Lung microvascular endothelial cell (primary cell): Measurements from ENCODE around the gene HLA-F. TPM values are rescaled to one million over a fixed set of nuclear protein-coding genes. Genes with fewer than 3 reads are reported as not detected.

Experiments
- DNase-seq, 2 donors: peaks; one replicate each; pipeline versions ENCODE4 v3.0.0 to v3.0.0-alpha.2; 2010; ENCODE audit warnings: low read depth in 2 of 2
- total RNA-seq: library from RNA; depleted of rRNA; stranded (reverse); fragments of >200 nt; gene quantifications from 2 replicates; pipeline ENCODE4 v1.2.1, GENCODE V29; 2014

The HLA-F gene
- total RNA-seq, 1 donor from 2014 or later: 10.5 TPM

DNA sequence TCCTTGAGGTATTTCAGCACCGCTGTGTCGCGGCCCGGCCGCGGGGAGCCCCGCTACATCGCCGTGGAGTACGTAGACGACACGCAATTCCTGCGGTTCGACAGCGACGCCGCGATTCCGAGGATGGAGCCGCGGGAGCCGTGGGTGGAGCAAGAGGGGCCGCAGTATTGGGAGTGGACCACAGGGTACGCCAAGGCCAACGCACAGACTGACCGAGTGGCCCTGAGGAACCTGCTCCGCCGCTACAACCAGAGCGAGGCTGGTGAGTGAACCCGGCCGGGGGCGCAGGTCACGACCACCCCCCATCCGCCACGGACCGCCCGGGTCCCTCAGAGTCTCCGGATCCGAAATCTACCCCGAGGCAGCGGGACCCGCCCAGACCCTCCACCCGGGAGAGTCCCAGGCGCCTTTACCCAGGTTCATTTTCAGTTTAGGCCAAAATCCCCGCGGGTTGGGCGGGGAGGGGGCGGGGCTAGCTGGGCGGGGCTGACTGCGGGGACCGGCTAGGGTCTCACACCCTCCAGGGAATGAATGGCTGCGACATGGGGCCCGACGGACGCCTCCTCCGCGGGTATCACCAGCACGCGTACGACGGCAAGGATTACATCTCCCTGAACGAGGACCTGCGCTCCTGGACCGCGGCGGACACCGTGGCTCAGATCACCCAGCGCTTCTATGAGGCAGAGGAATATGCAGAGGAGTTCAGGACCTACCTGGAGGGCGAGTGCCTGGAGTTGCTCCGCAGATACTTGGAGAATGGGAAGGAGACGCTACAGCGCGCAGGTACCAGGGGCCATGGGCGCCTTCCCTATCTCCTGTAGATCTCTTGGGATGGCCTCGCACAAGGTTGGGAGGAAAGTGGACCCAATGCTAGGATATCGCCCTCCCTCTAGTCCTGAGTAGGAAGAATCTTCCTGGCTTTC, 693 bp downstream of the HLA-F start:
- DNase-seq: peak; percentile 15 to 17

DNA sequence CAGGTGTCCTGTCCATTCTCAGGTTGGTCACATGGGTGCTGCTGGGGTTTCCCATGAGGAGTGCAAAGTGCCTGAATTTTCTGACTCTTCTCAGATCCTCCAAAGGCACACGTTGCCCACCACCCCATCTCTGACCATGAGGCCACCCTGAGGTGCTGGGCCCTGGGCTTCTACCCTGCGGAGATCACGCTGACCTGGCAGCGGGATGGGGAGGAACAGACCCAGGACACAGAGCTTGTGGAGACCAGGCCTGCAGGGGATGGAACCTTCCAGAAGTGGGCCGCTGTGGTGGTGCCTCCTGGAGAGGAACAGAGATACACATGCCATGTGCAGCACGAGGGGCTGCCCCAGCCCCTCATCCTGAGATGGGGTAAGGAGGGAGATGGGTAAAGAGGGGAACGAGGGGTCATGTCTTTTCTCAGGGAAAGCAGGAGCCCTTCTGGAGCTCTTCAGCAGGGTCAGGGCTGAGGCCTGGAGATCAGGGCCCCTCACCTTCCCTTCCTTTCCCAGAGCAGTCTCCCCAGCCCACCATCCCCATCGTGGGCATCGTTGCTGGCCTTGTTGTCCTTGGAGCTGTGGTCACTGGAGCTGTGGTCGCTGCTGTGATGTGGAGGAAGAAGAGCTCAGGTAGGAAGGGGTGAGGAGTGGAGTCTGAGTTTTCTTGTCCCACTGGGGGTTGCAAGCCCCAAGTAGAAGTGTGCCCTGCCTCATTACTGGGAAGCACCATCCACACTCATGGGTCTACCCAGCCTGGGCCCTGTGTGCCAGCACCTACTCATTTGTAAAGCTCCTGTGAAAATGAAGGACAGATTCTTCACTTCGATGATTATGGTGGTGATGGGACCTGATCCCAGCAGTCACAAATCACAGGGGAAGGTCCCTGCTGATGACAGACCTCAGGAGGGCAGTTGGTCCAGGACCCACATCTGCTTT, 2.0 kb downstream of the HLA-F start:
- no peak for DNase-seq

DNA sequence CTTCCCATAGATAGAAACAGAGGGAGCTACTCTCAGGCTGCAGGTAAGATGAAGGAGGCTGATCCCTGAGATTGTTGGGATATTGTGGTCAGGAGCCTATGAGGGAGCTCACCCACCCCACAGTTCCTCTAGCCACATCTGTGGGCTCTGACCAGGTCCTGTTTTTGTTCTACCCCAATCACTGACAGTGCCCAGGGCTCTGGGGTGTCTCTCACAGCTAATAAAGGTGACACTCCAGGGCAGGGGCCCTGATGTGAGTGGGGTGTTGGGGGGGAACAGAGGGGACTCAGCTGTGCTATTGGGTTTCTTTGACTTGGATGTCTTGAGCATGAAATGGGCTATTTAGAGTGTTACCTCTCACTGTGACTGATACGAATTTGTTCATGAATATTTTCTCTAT, 2.8 kb downstream of the HLA-F start:
- DNase-seq: no peak

DNA sequence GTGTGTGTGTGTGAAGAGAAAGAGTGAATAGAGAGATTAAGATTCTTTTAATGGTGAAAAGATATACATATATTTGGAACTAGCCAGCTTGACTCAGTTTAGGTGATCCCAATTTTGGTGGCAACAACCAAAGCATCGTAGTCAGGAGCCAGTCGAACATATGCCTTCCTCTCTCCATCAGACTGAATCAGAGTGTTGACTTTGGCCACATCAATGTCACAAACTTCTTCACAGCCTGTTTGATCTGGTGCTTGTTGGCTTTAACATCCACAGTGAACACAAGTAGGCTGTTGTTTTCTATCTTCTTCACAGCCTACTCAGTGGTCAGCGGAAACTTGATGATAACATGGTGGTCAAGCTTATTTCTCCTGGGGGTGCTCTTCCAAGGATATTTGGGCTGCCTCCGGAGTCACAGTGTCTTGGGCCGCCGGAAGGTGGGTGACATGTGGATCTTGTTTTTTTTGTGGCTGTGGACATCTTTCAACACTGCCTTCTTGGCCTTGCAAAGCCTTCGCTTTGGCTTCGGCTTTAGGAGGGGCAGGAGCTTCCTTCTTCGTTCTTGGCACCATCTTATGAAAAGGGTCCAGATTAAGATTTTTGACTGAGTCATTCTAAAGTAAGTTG, 3.4 kb downstream of the HLA-F start:
- DNase-seq: no peak

DNA sequence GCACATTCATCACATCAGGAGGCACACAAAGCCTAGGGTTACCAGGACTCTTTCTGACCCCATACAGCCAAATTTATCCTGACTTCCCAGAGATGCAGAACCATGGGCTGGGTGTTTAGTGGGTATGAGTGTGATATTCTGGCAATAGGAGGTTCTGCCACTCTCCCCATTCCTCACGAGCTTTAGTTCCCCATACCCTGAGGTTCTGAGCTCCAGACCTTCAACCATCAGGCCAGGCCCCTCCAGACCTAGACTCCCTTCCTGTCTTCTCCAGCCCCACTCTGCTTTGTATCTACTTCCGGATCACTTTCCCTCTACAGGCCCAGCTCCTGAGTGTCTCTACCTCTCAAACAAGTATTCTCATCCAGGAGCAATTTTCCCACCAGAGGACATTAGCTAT, 4.4 kb downstream of the HLA-F start:
- DNase-seq: no peak

DNA sequence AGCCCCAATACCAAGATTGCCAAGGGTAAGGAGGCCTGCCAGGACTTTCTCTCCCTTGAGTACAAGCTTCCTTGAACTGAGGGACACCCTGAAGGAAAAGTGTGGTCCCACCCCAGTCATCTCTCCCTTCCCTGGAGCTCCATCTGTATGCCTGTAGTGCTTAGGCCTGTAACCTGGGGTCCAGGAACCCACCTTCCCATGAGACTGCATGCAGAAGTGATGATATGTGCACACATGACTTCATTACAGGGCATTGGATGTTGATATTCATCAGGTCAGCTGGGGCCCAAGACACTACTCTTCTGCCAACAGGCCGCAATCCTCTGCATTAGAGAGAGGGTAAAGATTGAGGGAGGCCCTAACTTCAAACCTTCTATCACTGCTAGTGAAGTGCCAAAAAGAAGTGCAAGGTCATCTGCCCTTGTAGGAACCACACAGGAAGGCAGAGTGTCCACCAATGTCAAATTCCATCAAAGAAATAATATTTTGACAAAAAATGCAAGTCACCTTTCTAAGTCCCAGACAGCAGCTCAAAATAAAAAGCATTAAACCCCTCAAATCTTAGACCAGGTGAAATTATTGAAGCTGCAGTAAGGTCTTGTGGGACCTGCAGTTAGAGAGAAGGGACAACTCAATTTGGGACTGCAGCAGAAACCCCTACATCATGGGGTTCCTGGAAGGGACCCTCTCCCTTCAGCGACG, 5.1 kb downstream of the HLA-F start:
- no peak for DNase-seq

DNA sequence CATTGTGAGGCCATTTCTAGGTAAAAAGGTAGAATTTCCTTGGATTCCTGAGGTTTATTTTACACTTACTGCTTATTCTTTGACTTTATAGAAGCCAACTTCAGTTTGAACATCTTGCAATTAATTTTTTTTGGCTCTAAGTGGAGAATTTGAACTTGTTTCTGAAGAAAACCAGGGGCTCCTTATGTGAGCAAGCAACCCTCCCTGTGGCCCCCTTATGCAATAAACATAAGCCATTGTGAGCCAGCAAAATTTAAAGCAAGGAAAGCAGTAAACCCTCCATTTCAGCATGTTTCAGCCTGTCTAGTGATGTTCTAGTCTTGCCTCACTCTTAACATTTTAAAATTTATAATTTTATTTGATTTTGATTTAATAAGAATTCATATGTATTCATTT, 5.6 kb downstream of the HLA-F start:
- no peak for DNase-seq

DNA sequence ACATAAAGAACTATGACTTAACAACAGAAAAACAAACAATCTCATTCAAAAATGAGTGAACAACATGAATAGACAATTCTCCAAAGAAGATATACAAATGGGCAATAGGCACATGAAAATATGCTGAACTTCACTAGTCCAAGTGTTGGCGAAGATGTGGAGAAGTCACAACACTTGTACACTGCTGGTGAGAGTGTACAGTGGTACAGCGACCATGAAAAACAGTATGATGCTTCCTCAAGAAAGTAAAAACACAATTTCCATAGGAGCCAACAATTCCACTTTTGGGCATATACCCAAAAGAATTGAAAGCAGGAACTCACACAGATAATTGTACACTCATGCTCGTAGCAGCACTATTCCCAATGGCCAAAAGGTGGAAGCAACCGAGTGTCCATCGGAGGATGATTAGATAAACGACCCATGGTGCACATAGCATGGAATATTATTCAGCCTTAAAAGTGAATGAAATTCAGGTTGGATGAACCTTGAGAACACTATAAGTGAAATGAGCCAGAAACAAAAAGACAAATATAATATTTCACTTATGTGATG, 6.6 kb downstream of the HLA-F start:
- DNase-seq: no peak

DNA sequence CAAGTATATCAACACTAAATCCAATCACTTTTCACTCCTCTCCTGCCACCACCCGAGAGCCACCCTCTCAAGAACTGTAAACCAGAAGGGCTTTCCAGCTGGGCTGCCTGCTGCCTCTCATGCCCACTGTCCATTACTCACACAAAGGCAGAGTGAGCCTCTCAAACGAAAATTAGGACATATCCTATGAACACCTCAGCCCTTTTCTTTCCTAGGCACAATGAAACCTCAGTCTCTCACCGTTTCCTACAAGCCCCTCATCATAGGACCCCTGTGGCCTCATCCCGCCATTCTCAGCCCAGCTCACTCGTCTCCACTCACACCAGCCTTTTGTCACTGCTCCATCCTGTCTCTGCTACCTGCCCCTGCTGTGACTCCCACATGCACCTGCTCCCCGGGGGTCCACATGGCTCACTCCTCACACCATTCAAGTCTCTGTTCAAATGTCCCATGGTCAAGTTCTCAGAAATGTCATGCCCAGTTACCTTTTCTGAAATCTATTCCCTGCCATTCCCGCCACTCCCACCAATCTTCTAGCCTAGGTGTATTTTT, 7.4 kb downstream of the HLA-F start:
- no peak for DNase-seq

DNA sequence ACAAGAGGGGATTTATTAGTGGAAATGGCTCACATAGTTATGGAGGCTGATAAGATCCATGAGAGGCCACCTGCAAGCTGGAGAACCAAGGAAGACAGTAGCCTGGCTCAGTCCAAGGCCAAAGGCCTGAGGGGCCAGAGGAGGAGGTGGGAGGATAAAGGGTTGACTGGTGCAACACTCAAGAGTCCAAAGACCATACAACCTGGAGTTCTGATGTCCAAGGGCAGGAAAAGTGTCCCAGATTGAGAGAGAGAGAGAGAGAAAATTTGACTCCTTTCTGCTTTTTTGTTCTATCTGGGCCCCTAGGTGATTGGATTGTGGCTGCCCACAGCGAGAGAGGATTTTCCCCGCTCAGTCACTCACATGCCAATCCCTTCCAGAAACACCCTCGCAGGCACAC, 8.0 kb downstream of the HLA-F start:
- DNase-seq: no peak

DNA sequence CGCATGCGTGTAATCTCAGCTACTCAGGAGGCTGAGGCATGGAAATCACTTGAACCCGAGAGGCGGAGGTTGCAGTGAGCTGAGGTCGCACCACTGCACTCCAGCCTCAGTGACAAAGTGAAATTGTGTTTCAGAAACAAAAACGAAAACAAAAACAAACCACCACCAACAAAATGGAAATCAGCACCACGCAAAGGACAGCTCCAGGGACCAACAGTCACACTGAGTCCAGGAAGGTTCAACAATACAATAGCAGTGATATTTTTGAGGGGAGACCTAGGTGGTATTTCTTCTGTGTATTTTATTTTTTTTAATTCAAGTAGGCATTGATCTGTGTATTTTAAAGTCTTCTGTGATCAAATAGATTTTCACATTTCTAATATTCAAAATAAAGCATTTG, 9.8 kb downstream of the HLA-F start:
- no peak for DNase-seq

DNA sequence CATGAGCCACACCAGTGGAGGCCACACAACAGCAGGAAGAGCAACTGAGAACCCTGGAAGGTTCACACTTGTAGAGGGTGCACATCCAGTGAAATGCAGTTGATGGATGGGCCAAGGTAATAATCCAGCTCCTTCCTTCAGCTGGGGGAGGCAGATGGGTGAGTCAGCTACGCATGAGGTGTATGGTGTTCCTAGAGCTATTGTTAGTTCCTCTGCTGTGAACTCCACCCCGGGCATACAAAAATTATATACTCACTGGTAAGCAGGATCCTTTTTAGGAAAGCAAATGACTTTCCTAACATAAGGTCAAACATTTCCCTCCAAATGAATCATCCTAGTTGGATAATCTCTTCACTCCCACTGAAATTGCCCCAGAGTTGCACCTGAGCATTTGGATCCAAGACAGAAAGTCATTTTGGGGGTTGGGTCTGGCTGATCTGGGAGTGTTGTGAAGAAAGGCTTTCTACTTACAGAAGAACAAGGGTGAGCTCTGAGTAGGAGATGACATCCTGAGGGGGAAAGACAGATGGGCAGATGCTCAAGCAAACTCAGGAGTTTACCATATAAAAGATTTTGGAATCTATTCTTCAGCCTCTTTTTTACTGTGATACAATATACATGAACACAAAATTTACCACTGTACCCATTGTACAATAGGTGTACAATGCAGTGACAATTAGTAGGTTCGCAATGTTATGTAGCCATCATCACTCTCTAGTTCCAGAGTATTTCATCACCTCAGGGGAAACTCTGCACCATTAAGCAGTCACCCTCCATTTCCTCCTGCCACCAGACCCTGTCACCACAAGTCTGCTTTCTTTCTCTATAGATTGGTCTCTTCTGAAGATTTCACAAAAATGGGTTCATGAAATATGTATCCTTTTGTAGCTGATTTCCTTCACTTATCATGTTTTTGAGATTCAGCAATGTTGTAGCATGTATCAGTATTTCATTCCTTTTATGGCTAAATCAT, 11.1 kb downstream of the HLA-F start:
- DNase-seq: no peak

DNA sequence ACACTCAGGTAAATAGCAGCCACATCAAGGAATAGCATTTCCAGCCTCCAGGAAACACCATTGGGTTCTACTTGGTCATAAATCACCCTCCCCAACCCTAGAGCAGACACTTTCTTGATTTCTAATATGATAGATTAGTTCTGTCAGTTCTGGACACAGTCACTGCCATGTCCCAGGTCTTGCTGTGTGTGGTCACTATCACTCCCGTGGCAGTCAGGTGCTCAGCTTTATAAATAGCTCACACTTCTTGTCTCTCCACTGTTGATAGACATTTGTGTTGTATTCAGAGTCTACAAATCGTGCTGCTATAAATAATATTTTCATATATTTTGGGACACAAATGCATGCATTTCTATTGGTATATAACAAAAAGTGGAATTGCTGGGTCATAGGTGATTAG, 13.3 kb downstream of the HLA-F start:
- DNase-seq: no peak

DNA sequence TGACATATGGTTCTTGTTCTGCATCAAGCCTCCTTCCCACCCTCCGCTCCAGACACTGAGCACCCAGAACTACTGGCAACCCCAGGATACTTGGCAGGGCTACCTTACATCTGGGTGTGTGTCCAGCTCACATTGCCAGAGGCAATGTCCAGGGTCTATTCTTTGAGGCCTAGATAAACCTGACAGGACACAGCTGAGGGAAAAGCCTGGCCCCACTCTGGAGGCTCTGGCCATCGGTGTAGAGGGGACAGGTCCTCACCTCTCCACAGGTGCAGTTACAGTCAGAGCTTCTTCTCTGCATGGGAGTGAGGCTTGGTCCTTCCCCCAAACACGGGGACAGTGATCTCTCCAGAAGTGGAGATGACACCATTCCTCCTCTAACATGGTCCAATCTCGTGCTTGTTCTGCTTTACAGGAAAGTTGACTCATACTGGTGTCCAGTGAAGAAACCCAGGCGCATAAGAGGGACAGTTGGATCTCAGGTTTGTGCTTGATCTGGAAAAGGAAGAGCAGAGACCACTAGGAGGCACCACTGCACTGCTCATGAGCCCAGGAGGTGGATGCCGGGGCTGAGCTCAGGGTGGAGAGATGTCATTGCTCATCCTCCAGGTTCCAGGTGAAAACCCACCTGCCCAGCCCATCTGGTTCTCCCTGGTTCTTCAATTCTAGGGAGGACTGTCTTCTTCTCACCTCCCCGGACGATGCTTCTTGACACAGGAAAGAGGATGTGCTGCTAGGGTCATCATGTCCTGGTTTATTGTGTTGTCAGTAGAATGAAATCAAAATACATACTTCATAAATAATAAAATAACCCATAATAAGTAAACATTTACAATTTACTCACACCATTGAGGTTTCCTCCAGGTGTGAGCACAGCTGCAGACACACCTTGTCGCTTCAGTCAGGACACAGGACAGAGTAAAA, 14.7 kb downstream of the HLA-F start:
- peak; percentile 82 to 86 for DNase-seq

DNA sequence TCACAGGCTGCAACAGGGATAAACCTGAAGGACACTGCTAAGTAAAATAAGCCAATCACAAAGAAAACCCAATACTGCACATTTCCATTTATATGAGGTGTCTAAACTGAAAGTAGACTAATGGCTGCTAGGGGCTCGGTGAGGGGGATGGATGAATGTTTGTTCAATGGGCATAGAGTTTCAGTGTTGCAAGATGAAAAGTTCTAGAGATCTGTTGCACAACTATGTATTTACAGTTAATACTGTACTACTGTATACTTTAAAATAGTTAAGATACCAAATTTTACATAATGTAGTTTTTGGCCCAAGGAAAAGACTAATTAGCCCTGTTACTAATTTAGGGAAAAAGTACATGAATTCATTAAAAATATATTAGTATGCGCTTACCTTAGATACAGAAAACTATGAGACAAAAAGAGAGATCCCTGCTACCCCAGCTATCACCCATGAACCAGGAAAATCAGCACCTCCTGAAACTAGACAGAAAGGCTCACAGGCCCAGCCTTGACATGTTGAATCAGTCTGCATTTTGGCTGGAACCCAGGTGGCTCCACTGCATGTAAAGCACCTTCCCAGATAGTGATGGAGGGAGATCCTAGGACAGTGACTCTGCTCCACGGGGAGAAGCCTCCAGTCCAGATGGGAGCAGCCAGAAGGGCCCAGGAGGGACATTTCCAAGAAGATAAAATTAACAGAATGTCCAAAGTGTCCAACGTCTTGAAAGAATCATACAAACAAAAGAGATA, 16.1 kb downstream of the HLA-F start:
- DNase-seq: no peak

DNA sequence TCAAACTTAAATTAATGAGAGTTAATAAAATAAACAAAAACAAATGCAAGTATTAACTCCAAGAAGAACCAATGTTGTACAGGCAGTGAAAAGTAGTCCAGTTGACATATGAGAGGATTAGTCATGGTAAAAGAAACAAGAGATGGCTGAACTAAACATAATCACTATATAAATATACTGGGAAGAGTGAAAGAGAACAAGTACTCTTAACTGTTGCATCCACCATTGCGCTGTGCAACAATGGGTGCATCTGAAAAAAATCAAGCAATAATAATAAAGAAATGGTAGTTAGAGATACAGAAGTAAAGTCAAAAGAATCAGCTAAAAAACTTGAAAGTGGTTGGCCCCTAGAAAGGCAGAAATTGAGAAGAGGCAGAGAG, 16.6 kb downstream of the HLA-F start:
- no peak for DNase-seq

DNA sequence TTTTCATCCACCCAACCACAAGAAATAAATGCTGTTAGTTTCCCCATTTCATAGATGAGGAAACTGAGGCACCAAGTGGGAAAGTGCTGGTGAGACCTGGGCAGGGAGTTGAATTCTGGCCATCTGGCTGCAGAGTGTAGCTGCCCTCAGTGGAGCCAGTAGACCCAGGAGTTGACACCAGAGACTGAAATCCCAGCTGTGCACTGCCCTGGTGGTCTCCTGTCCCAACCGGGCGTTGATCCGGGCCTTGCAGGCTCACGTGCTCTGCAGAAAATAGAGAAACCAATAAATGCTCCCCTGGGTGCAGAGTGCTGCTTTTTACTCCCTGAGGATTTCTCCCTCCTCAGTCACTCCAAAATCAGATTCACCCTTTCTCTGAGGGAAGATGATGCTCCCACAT, 18.4 kb downstream of the HLA-F start:
- no peak for DNase-seq

DNA sequence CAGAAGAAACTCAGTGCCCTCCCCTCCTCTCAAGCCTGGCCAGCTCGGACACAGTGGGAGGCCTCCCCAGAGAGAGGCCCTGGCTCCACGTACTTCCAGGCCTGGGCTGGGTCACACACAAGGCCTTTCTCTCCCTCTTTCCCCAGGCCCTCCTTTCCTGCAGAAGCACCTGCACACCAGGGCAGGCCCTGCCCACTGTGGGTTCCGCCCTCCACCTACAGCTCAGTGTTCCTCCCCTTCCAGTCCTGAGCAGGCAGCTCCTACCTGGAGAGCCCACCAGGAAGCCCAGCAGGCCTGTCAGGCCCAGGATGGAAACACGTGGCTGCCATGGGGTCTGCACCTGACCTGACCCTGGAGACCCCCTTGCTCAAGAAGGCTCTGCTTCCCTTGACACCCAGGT, 18.9 kb downstream of the HLA-F start:
- DNase-seq: no peak
